ENCODE data around the gene ZNF586.

The ZNF586 gene

GRCh38 chr19:57813919-57814504 lies 44.5 kb downstream of the ZNF586 start:
- TF ChIP-seq, protein P1, sequence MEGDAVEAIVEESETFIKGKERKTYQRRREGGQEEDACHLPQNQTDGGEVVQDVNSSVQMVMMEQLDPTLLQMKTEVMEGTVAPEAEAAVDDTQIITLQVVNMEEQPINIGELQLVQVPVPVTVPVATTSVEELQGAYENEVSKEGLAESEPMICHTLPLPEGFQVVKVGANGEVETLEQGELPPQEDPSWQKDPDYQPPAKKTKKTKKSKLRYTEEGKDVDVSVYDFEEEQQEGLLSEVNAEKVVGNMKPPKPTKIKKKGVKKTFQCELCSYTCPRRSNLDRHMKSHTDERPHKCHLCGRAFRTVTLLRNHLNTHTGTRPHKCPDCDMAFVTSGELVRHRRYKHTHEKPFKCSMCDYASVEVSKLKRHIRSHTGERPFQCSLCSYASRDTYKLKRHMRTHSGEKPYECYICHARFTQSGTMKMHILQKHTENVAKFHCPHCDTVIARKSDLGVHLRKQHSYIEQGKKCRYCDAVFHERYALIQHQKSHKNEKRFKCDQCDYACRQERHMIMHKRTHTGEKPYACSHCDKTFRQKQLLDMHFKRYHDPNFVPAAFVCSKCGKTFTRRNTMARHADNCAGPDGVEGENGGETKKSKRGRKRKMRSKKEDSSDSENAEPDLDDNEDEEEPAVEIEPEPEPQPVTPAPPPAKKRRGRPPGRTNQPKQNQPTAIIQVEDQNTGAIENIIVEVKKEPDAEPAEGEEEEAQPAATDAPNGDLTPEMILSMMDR (IDR thresholded peaks at IDR 0.05; ENCODE audit: low read depth, low read length, missing control alignments) = no peak
- in situ Hi-C loops (cut with HindIII; ENCODE audit: low pct_ligation_motif_present, low sequenced_read_pairs) = no loop called here
- Histone ChIP-seq H3K27ac (peak overlapping the region; percentile 65), H3K36me3 (replicated peaks) (peaks cover 24% of the 10 kb centered on the region), H3K4me3 (ENCODE audit: low read depth, low read length) (peak overlapping the region; percentile 95), H3K27me3 (replicated peaks) (no peaks in the 10 kb centered on the region)
- no peak for DNase-seq

DNA sequence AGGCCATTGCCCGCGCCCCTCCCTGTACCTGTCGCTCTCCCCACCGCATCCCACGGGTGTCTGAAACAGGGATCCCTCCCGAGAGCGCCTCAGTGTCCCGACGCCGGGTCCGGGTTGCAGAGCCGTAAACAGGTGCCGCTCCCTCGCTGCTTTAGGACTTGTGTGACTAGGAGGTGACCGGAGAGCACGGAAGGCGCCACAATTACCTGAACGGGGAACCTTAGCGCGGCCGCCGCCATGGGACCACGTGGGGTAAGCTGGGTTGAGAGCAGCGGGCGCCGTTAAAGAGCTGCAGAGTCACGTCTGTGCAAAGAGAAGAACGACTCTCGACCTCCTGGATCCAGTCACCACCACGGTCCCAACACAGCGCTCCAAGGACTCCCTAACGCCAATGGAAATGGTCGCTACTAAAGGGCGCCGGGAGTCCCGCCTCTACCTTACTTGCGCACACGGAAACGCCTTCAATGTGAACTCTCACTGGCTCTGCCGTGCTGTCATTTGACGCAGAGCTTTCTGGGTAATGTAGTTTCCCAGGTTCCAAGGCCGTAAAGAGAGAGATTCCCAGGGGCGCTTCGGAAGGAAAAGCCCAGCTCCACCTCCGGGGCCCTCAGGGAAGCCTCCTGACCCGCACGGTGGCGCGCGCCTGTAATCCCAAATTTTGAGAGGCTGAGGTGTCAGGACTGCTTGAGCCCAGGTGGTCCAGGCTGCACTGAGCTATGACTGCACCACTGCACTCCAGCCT lies 45.2 kb downstream of the ZNF586 start, which contains the start of gene ZNF552:
Gene ZNF552 (minus strand): TSS at position 409 of the 742 bp plus-strand sequence. CDS start 170 bp downstream, at position 239.
- DNase-seq = peak; percentile 91
- peak within 1 kb of the TSS; percentile 95 for H3K4me3 ChIP-seq (ENCODE audit: low read depth, low read length)
- no peaks in the 10 kb centered on the region for H3K27me3 ChIP-seq (replicated peaks)
- TF ChIP-seq, protein P1 (IDR thresholded peaks at IDR 0.05; ENCODE audit: low read depth, low read length, missing control alignments) = no peak
- H3K36me3 ChIP-seq (replicated peaks) = peaks cover 19% of the 10 kb centered on the region
- H3K27ac ChIP-seq = peak within 1 kb of the TSS; percentile 65
- in situ Hi-C loops (cut with HindIII; ENCODE audit: low pct_ligation_motif_present, low sequenced_read_pairs) = no loop called here

DNA sequence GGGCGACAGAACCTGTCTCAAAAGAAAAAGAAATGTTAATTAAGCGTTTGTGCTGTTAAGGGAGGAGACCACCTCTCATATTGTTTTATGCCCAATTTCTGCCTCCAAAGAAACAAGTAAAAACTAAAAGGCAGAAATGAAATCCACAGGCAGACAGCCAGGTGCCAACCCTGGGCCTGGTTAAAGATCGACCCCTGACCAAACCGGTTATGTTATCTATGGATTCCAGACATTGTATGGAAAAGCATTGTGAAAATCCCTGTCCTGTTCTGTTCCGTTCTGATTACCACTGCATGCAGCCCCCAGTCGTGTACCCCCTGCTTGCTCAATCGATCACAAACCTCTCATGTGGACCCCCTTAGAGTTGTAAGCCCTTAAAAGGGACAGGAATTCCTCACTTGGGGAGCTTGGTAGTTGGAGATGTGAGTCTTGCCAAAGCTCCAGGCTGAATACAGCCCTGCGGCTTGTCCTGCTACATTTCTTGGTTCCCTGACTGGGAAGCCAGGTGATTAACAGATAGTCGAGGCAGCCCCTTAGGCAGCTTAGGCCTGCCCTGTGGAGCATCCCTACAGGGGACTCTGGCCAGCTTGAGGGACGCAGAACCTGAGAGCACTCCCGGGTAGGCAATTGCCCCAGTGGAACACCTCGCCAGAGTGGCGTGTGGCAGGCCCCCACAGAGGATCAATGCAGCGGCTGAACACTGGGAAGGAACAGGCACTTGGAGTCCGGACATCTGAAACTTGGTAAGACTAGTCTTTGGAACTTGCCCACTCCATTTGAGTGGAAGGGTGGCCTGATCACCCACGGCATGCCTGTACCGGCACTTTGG lies 46.0 kb downstream of the ZNF586 start:
- TF ChIP-seq, protein P1 (IDR thresholded peaks at IDR 0.05; ENCODE audit: low read depth, low read length, missing control alignments) = no peak
- Histone ChIP-seq H3K27ac (no peak overlapping the region), H3K4me3 (ENCODE audit: low read depth, low read length) (peak overlapping the region; percentile 95), H3K27me3 (replicated peaks) (no peaks in the 10 kb centered on the region), H3K36me3 (replicated peaks) (peaks cover 11% of the 10 kb centered on the region)
- no peak for DNase-seq
- in situ Hi-C loops (cut with HindIII; ENCODE audit: low pct_ligation_motif_present, low sequenced_read_pairs) = no loop called here

GRCh38 chr19:57816652-57817051 lies 47.2 kb downstream of the ZNF586 start:
- H3K4me3 ChIP-seq (ENCODE audit: low read depth, low read length) = no peak overlapping the region
- no peaks in the 10 kb centered on the region for H3K27me3 ChIP-seq (replicated peaks)
- no peak for DNase-seq
- TF ChIP-seq, protein P1 (IDR thresholded peaks at IDR 0.05; ENCODE audit: low read depth, low read length, missing control alignments) = no peak
- in situ Hi-C loops (cut with HindIII; ENCODE audit: low pct_ligation_motif_present, low sequenced_read_pairs) = no loop called here
- peaks cover 10% of the 10 kb centered on the region for H3K36me3 ChIP-seq (replicated peaks)
- no peak overlapping the region for H3K27ac ChIP-seq

DNA sequence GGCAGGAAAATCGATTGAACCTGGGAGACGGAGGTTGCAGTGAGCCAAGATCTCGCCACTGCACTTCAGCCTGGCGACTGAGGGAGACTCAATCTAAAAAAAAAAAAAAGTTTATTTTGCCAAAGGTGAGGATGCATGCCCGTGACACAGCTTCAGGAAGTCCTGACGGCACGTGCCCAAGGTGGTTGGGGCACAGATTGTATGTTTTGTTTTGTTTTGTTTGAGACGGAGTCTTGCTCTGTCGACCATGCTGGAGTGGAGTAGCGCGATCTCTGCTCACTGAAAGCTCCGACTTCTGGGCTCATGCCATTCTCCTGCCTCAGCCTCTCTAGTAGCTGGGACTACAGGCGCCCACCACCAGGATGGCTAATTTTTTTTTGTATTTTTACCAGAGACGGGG lies 48.5 kb downstream of the ZNF586 start:
- in situ Hi-C loops (cut with HindIII; ENCODE audit: low pct_ligation_motif_present, low sequenced_read_pairs) = no loop called here
- Histone ChIP-seq H3K4me3 (ENCODE audit: low read depth, low read length) (no peak overlapping the region), H3K27me3 (replicated peaks) (no peaks in the 10 kb centered on the region), H3K27ac (no peak overlapping the region), H3K36me3 (replicated peaks) (peaks cover 4% of the 10 kb centered on the region)
- no peak for DNase-seq
- TF ChIP-seq, protein P1 (IDR thresholded peaks at IDR 0.05; ENCODE audit: low read depth, low read length, missing control alignments) = no peak
